SH-SY5Y (cell line): Measurements from ENCODE around the gene MDFIC.

Source experiments
- GATA2 ChIP-seq: IDR thresholded peaks from 2 replicates; pipeline ENCODE4 v1.6.1; 2011; ENCODE audit warnings: mild to moderate bottlenecking, low read depth, low read length
- GATA3 ChIP-seq: IDR thresholded peaks from 2 replicates; pipeline ENCODE4 v1.6.1; 2011; ENCODE audit warnings: low read depth, mild to moderate bottlenecking, low read length, moderate library complexity

MDFIC gene

DNA sequence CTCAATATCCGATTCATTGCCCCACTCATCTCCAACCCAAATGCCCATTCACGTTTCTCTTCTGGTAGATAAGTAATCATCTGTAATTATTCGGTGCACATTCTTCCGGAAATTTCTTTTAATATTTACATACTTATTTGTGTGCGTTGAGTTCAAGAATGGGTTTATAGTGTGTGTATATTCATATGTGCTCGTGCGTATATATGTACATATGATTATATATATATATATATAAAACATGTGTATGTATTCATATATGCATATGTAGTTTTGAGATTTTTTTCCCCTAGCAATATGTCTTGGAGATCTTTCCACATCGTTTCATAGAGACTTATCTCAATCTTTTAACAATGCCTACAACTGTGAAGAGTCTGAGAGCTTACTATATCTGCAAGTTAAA lies 118.2 kb downstream of the MDFIC start:
- TF ChIP-seq GATA2, result no peak
- no peak for TF ChIP-seq GATA3

DNA sequence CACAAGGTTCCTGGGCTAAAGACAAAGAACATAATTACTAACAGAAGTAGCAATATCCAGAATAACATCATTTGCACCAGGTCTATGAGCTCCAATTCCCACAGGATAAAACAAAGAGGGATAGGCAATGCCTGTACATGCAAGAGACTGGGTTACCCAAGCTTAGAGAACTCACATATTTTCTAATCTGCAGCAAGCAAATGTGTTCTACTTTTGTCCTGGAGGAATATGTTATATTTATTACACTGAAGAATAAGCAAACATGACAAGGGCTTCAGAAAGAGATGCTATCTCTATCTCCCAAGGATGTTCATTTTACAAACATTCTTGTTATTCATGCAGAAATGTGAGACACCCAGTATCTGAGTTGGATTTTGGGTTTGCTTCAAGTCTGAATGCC lies 118.6 kb downstream of the MDFIC start:
- TF ChIP-seq GATA3 (no peak), GATA2 (no peak)

- no peak for TF ChIP-seq GATA2
- no peak for TF ChIP-seq GATA3
Observed at GRCh38 chr7:115042596-115042995, 120.7 kb downstream of the MDFIC start.

GRCh38 chr7:115043605-115044004 lies 121.7 kb downstream of the MDFIC start:
- TF ChIP-seq GATA2 (no peak), GATA3 (no peak)

- no peak for TF ChIP-seq GATA3
- no peak for TF ChIP-seq GATA2
Observed at GRCh38 chr7:115044224-115044623, 122.3 kb downstream of the MDFIC start.

DNA sequence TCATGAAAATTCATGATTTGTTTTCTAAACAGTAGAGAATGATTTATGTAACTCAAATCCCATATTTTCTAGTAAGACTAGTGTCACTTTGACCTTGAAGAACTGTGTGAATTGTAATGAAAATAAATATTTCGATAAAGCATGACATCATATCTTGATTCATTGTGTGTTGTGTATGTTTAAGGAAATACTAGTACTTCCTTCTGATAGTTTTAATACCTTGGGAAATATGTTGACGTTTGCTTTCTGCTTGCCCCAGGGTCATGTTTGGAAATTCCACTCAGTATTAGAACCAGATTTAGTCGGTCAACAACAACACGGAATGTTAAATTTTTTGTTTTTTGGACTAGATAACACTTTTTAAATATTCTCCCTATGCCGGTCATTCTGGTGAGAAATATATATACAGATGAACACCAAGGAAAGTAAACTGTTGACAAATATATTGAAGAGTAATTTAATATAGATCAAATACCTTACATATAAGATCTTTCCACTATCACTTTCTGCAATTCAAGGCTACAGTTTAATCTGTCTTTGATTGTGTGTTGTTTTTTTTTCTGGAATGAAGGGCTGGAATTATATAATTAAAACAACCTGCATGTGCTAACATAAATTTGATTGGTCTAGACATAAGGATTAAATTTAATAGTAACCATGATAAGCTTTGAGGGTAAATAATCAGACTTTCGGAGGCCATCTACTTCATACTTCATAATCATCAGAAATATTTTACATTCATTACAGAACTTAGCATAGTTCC lies 126.2 kb downstream of the MDFIC start:
- TF ChIP-seq GATA3, result no peak
- TF ChIP-seq GATA2, result no peak

GRCh38 chr7:115052706-115053105 lies 130.8 kb downstream of the MDFIC start:
- TF ChIP-seq GATA3 (no peak), GATA2 (no peak)

- TF ChIP-seq GATA3, result no peak
- no peak for TF ChIP-seq GATA2
Observed at GRCh38 chr7:115054478-115055065, 132.7 kb downstream of the MDFIC start.

GRCh38 chr7:115056019-115056418 lies 134.1 kb downstream of the MDFIC start:
- no peak for TF ChIP-seq GATA3
- no peak for TF ChIP-seq GATA2

DNA sequence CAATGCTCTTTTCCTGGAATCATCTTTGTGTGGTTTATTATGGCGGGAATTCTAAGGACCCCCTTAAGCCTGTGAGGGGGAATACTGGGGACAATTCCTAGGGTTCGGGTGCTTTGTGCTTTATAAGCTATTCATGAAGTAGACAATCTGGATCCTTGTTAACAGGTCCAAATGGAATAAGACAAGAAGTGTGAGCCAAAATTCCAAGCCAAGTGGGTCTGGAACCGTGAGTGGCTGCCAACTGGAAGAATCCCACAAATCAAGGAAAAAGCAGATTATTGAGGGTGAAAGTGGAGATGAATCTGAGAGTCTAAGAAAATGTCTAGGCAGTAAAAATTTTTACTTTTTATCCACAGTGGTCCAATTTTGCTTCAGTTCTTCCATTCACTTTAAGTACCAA lies 136.8 kb downstream of the MDFIC start:
- TF ChIP-seq GATA2 (no peak), GATA3 (no peak)

GRCh38 chr7:115059321-115059720 lies 137.4 kb downstream of the MDFIC start:
- TF ChIP-seq GATA2 (no peak), GATA3 (no peak)

DNA sequence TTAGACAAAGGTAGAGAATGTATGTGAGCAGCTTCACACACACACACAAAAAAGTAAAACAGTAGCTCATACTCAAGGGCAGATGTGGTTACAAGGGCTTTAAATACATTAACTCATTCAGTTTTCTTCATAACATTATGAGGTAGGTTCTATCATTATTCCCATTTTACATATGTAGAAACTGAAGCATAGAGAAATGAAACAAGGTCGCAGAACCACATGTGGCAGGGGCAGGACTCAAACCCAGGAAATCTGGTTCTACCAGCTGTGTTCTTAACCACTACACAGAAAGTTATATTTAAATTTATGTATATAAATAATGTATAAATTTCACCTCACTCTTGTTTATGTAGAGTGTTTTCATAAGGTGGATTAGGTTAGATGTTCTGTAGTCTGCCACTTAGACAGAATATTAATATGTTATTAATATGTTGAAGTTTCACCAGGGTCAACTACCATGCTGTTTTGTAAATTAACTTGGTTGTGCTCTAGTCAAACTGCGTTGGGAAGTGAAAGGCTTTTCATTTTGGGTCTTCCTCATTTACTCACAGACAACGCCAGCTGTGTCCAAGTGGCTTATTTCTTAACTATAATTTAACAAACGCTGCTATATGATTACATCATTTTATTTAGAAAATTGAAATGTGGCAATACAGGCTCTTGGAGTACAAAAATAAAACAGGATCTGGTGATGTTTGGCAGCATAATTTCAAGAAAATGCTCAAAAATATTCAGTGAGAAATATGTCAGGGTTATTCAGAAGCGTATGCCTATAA lies 138.4 kb downstream of the MDFIC start:
- no peak for TF ChIP-seq GATA2

DNA sequence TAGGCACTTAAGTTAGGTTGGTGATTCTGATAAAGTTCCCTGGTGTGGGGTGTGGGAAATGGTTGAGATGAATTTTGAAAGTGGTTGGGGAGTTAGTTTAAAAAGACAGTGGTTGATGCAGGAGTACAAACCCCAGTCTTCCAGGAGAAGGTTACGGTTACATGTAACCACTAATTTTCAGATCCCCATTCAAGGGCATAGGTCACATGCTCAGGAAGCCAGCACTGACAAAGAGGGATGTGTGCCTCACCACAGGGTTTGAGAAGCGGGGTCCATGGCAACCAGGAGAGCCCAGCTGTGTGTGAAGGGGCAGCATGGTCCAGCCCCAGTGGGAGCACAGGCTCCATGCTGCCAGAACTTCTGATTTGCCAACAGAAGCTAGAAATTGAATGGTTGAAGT lies 144.2 kb downstream of the MDFIC start:
- TF ChIP-seq GATA2, result no peak

- TF ChIP-seq GATA2, result no peak
- no peak for TF ChIP-seq GATA3
Observed at GRCh38 chr7:115066634-115067033, 144.7 kb downstream of the MDFIC start.

DNA sequence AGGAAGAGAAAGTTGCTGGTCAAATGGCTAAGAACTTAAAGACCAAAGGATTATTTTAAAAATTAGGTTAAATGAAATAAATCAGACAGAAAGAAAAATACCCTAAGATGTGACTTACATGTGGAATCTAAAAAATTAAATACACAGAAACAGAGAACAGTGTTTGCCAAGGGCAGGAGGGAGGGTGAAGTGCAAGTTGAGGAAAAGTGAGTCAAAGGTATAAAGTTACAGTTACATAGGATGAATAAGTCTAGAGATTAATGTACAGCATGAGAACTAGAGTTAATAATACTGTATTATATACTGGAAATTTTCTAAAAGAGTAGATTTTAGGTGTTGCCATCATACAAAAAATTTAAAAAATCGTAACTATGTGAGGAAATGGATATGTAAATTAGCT lies 146.3 kb downstream of the MDFIC start:
- no peak for TF ChIP-seq GATA2
